Mesendoderm (in vitro differentiated cells): ENCODE results near the gene REP15.

Experiments
- DNase-seq: peaks from one replicate; pipeline ENCODE4 v3.0.0; 2013
- H2AK5ac ChIP-seq: 2 replicates; pipeline ENCODE4 v1.6.1; 2013; ENCODE audit warnings: low read length, inconsistent platforms
- H2BK120ac ChIP-seq: 2 replicates; pipeline ENCODE4 v1.6.1; 2013; ENCODE audit warnings: low read depth, mild to moderate bottlenecking, low read length, moderate library complexity, mixed read lengths
- H2BK15ac ChIP-seq: replicated peaks from 2 replicates; pipeline ENCODE4 v1.6.1; 2013; ENCODE audit warnings: low read depth, mild to moderate bottlenecking, moderate library complexity
- H2BK5ac ChIP-seq: 2 replicates; pipeline ENCODE4 v1.6.1; 2013; ENCODE audit warnings: low read length, inconsistent platforms
- H3K18ac ChIP-seq: 2 replicates; pipeline ENCODE4 v1.6.1; 2013; ENCODE audit warnings: mild to moderate bottlenecking, low read length, mixed read lengths
- H3K23ac ChIP-seq: one replicate; pipeline ENCODE4 v1.6.1; 2013; ENCODE audit warnings: low read length
- H3K27ac ChIP-seq: 2 replicates; pipeline ENCODE4 v1.5.1; 2013; ENCODE audit warnings: low read depth, mild to moderate bottlenecking, inconsistent platforms, low read length, moderate library complexity
- H3K27me3 ChIP-seq: 2 replicates; pipeline ENCODE4 v1.6.1; 2013; ENCODE audit warnings: low read length, control low read depth, mild to moderate bottlenecking, inconsistent platforms; ENCODE audit not compliant: insufficient read depth, poor library complexity
- H3K36me3 ChIP-seq: 2 replicates; pipeline ENCODE4 v1.6.1; 2013; ENCODE audit warnings: low read length, inconsistent platforms; ENCODE audit not compliant: control insufficient read depth, insufficient read depth
- H3K4ac ChIP-seq: one replicate; pipeline ENCODE4 v1.6.1; 2013; ENCODE audit warnings: low read depth, mild to moderate bottlenecking, low read length, moderate library complexity
- H3K4me1 ChIP-seq: 2 replicates; pipeline ENCODE4 v1.6.1; 2013; ENCODE audit warnings: low read depth, low read length, inconsistent platforms; ENCODE audit not compliant: control insufficient read depth
- H3K4me2 ChIP-seq: 2 replicates; pipeline ENCODE4 v1.6.1; 2013; ENCODE audit warnings: low read length
- H3K4me3 ChIP-seq: 2 replicates; pipeline ENCODE4 v1.5.1; 2013; ENCODE audit warnings: mild to moderate bottlenecking, low read length
- H3K56ac ChIP-seq: one replicate; pipeline ENCODE4 v1.6.1; 2013; ENCODE audit warnings: low read length
- H3K79me1 ChIP-seq: 2 replicates; pipeline ENCODE4 v1.6.1; 2013; ENCODE audit warnings: low read length, inconsistent platforms
- H3K79me2 ChIP-seq: 2 replicates; pipeline ENCODE4 v1.6.1; 2013; ENCODE audit warnings: mild to moderate bottlenecking, low read length; ENCODE audit not compliant: control insufficient read depth, insufficient read depth
- H3K9ac ChIP-seq: 2 replicates; pipeline ENCODE4 v1.6.1; 2013; ENCODE audit warnings: low read length, inconsistent platforms
- H4K5ac ChIP-seq: one replicate; pipeline ENCODE4 v1.6.1; 2013; ENCODE audit warnings: low read length
- H4K8ac ChIP-seq: one replicate; pipeline ENCODE4 v1.6.1; 2013; ENCODE audit warnings: low read depth, mild to moderate bottlenecking, control low read depth, low read length, moderate library complexity
- WGBS: extraction: QIAGEN DNeasy Blood & Tissue Kit; methylation state at CpG from one replicate; pipeline ENCODE4 v1.1.7; 2013; ENCODE audit warnings: low lambda C conversion rate, missing lambda C conversion rate; ENCODE audit not compliant: insufficient coverage; ENCODE audit errors: extremely low coverage; 5-methylcytosine and 5-hydroxymethylcytosine counted together

Gene REP15

DNA sequence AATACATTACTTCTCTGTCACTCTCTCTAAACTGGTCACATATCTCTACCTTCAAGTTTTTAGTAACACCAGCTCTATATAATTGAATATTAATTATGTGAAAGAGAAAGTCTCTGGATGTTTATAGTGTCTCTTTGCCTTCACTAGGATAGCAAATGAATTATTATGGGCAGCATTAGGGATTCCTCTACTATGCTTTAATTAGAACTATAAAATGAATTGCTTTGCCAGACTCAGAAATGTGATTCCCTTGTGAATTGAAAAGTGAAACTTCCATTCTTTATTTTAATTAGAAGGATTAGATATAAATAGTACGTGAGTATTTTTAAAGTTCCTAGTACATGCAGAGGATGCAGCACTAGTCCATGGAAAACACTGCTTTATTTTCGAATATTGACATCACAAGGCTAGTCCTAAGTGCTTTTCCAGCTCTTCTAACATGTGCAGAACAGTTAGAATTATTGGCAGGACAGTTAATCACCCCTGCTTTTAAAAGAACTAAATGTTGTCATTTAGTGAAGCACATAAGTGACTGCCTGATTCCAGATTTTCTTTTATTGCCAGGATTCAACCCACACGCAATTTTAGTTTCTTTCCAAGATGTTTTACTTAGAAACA is 23.0 kb upstream of the REP15 start:
- no peak overlapping the region for H4K5ac ChIP-seq
- no peaks in the 10 kb centered on the region for H3K36me3 ChIP-seq
- no peak overlapping the region for H2BK15ac ChIP-seq
- DNase-seq, result no peak
- no peak overlapping the region for H3K27ac ChIP-seq
- no peak overlapping the region for H3K4me3 ChIP-seq
- H2AK5ac ChIP-seq, result no peak overlapping the region
- no peak overlapping the region for H2BK120ac ChIP-seq
- H3K4me1 ChIP-seq, result no peaks in the 10 kb centered on the region
- H3K27me3 ChIP-seq, result no peaks in the 10 kb centered on the region
- WGBS, result no CpG with 5 or more reads among the region's 3 CpGs
- no peak overlapping the region for H3K9ac ChIP-seq
- no peak overlapping the region for H4K8ac ChIP-seq
- H3K79me2 ChIP-seq, result no peaks in the 10 kb centered on the region
- H3K56ac ChIP-seq, result no peak overlapping the region
- H3K18ac ChIP-seq, result no peak overlapping the region
- H3K23ac ChIP-seq, result no peak overlapping the region
- no peak overlapping the region for H2BK5ac ChIP-seq
- no peak overlapping the region for H3K4me2 ChIP-seq
- H3K79me1 ChIP-seq, result no peaks in the 10 kb centered on the region
- H3K4ac ChIP-seq, result no peak overlapping the region

DNA sequence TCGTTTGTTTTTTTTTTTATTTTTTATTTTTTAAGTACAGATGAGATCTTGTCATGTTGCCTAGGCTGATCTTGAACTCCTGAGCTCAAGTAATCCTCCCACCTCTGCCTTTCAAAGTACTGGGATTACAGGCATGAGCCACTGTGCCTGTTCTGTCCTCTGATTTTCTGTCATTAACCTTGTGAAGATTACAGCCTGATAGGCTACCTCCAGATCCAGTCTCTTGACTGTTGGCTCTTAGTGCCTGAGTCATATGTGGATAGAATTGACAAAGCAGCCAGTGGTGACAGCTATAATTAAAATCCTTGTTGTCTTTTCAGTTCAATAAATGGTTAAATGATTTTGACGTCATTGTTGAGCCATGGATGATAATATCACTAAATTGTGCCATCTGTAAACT is 21.3 kb upstream of the REP15 start:
- Histone ChIP-seq H2BK5ac (no peak overlapping the region), H2BK15ac (no peak overlapping the region), H3K56ac (no peak overlapping the region), H3K79me1 (no peaks in the 10 kb centered on the region), H3K36me3 (peaks cover 3% of the 10 kb centered on the region), H4K5ac (no peak overlapping the region), H3K4me2 (no peak overlapping the region), H4K8ac (no peak overlapping the region), H2BK120ac (no peak overlapping the region), H3K9ac (no peak overlapping the region), H3K18ac (no peak overlapping the region), H3K27ac (no peak overlapping the region), H3K27me3 (no peaks in the 10 kb centered on the region), H3K4me3 (no peak overlapping the region), H2AK5ac (no peak overlapping the region), H3K23ac (no peak overlapping the region), H3K79me2 (no peaks in the 10 kb centered on the region), H3K4ac (no peak overlapping the region), H3K4me1 (no peaks in the 10 kb centered on the region)
- WGBS, result no CpG with 5 or more reads among the region's 2 CpGs
- DNase-seq, result no peak

DNA sequence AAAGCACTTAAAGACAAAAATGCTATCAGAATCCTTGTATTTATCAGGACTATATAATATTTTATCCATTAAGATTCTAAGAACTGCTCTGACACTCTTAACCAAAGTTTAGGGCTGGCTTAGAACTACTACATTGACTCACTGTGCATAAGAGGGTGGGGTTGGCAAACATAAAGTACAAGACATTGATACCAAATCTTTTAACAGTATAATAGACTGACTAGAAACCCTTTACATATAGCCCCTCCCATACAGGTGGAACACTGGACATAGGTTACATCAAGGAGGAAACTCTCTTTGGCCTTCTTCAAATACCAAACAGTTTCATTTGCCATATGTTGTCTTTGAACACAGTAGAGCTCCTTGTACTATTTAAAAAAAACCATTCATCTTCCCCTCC is 15.6 kb upstream of the REP15 start:
- no peak overlapping the region for H4K5ac ChIP-seq
- no peak overlapping the region for H3K4me2 ChIP-seq
- H2BK5ac ChIP-seq, result no peak overlapping the region
- no peak overlapping the region for H3K27ac ChIP-seq
- no peak overlapping the region for H3K4me3 ChIP-seq
- no peaks in the 10 kb centered on the region for H3K79me2 ChIP-seq
- no peak overlapping the region for H3K9ac ChIP-seq
- no peak overlapping the region for H4K8ac ChIP-seq
- no peaks in the 10 kb centered on the region for H3K79me1 ChIP-seq
- H2BK15ac ChIP-seq, result no peak overlapping the region
- peaks cover 8% of the 10 kb centered on the region for H3K36me3 ChIP-seq
- no peak overlapping the region for H2AK5ac ChIP-seq
- no peak overlapping the region for H3K18ac ChIP-seq
- no peak for DNase-seq
- no peak overlapping the region for H3K56ac ChIP-seq
- no peaks in the 10 kb centered on the region for H3K4me1 ChIP-seq
- H3K4ac ChIP-seq, result no peak overlapping the region
- H3K27me3 ChIP-seq, result no peaks in the 10 kb centered on the region
- H3K23ac ChIP-seq, result no peak overlapping the region
- no peak overlapping the region for H2BK120ac ChIP-seq

DNA sequence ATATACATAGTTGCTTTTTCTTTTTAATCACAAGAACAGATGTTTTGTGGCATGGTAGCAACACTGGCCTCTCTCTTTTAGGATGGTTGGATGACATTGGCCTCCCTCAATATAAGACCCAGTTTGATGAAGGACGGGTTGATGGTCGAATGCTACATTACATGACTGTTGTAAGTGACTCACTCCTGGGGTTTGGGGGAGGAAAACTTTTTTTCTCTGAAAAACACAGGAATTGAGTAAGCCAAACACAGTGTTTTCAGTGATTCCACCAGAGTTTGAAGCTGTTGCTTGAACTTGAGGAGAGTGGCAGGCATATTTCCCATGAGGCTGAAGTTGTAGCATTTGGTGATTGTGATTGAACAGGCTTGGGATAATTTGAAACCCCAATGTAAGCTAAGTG is 13.7 kb upstream of the REP15 start:
- H3K36me3 ChIP-seq, result peaks cover 11% of the 10 kb centered on the region

DNA sequence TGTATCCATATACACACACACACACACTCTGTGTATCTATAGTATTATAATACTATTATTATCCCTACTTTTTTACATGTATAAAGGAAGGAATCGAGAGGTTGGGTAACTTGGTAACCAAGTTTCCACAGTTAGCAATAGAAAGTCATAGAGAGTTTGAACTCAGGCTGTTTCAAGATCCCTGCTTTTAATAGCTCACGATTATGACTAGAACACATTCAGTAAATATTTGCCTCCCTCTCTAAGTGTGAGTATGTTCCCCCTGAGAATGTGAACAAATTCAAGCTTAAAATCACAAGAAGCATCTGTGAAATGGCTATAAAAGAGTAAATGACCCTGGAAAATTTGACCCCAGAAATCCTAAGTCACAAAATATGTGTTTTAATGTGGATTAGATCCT is 11.0 kb upstream of the REP15 start:
- no peak overlapping the region for H4K8ac ChIP-seq
- H3K4me2 ChIP-seq, result no peak overlapping the region
- DNase-seq, result no peak
- H3K18ac ChIP-seq, result no peak overlapping the region
- H4K5ac ChIP-seq, result no peak overlapping the region
- no peaks in the 10 kb centered on the region for H3K79me2 ChIP-seq
- H3K4ac ChIP-seq, result no peak overlapping the region
- H3K23ac ChIP-seq, result no peak overlapping the region
- WGBS, result no CpG with 5 or more reads among the region's 2 CpGs
- no peak overlapping the region for H3K56ac ChIP-seq
- peaks cover 14% of the 10 kb centered on the region for H3K36me3 ChIP-seq
- H3K27ac ChIP-seq, result no peak overlapping the region
- no peak overlapping the region for H3K9ac ChIP-seq
- no peak overlapping the region for H2BK120ac ChIP-seq
- no peak overlapping the region for H2BK5ac ChIP-seq
- no peak overlapping the region for H3K4me3 ChIP-seq
- no peak overlapping the region for H2BK15ac ChIP-seq
- H3K27me3 ChIP-seq, result no peaks in the 10 kb centered on the region
- no peaks in the 10 kb centered on the region for H3K79me1 ChIP-seq
- no peak overlapping the region for H2AK5ac ChIP-seq
- H3K4me1 ChIP-seq, result no peaks in the 10 kb centered on the region

More for the DNA sequence above, 13.7 kb upstream of the REP15 start:
- H3K56ac ChIP-seq, result no peak overlapping the region
- no peaks in the 10 kb centered on the region for H3K79me2 ChIP-seq
- no peak overlapping the region for H2BK120ac ChIP-seq
- no peak overlapping the region for H4K8ac ChIP-seq
- no peak overlapping the region for H2AK5ac ChIP-seq
- no peak overlapping the region for H3K27ac ChIP-seq
- H2BK15ac ChIP-seq, result no peak overlapping the region
- H3K4ac ChIP-seq, result no peak overlapping the region
- no peak overlapping the region for H3K23ac ChIP-seq
- H3K4me1 ChIP-seq, result no peaks in the 10 kb centered on the region
- no CpG with 5 or more reads among the region's 2 CpGs for WGBS
- H3K27me3 ChIP-seq, result no peaks in the 10 kb centered on the region
- no peak overlapping the region for H3K4me3 ChIP-seq
- DNase-seq, result no peak
- no peaks in the 10 kb centered on the region for H3K79me1 ChIP-seq
- no peak overlapping the region for H4K5ac ChIP-seq
- no peak overlapping the region for H3K9ac ChIP-seq
- H2BK5ac ChIP-seq, result no peak overlapping the region
- no peak overlapping the region for H3K18ac ChIP-seq
- H3K4me2 ChIP-seq, result no peak overlapping the region

DNA sequence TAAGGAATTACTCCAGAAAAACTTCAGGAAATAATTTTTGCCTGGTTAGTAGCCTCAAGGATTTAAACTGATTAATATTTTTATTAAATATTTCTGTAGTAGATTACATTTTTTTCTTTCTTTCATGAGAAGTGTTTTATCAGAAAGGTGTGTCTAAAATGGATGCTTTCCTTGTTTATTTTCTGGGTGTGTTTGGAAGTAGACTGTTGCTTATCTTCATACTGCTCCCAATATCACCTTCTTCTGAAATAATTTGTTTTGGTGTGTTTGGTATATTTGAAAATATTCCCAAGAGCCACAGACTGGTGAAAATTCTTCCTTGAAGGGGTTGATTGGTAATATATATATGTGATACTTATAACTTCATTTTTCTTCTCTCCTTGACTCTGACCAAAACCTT is 10.1 kb upstream of the REP15 start:
- peaks cover 14% of the 10 kb centered on the region for H3K36me3 ChIP-seq

More for the DNA sequence above, 10.1 kb upstream of the REP15 start:
- Histone ChIP-seq H3K4ac (no peak overlapping the region), H3K23ac (no peak overlapping the region), H3K9ac (no peak overlapping the region), H3K79me2 (no peaks in the 10 kb centered on the region), H3K79me1 (no peaks in the 10 kb centered on the region), H3K27me3 (no peaks in the 10 kb centered on the region), H3K4me3 (no peak overlapping the region), H3K4me1 (no peaks in the 10 kb centered on the region), H3K4me2 (no peak overlapping the region), H4K8ac (no peak overlapping the region), H2BK15ac (no peak overlapping the region), H2BK5ac (no peak overlapping the region), H3K27ac (no peak overlapping the region), H2BK120ac (no peak overlapping the region), H2AK5ac (no peak overlapping the region), H3K56ac (no peak overlapping the region), H3K18ac (no peak overlapping the region), H4K5ac (no peak overlapping the region)
- DNase-seq, result no peak
